Measurements from ENCODE around the gene TRIM9.
A peak's percentile ranks its signal among the peaks of the same experiment; 100 is the strongest.

The TRIM9 gene

DNA sequence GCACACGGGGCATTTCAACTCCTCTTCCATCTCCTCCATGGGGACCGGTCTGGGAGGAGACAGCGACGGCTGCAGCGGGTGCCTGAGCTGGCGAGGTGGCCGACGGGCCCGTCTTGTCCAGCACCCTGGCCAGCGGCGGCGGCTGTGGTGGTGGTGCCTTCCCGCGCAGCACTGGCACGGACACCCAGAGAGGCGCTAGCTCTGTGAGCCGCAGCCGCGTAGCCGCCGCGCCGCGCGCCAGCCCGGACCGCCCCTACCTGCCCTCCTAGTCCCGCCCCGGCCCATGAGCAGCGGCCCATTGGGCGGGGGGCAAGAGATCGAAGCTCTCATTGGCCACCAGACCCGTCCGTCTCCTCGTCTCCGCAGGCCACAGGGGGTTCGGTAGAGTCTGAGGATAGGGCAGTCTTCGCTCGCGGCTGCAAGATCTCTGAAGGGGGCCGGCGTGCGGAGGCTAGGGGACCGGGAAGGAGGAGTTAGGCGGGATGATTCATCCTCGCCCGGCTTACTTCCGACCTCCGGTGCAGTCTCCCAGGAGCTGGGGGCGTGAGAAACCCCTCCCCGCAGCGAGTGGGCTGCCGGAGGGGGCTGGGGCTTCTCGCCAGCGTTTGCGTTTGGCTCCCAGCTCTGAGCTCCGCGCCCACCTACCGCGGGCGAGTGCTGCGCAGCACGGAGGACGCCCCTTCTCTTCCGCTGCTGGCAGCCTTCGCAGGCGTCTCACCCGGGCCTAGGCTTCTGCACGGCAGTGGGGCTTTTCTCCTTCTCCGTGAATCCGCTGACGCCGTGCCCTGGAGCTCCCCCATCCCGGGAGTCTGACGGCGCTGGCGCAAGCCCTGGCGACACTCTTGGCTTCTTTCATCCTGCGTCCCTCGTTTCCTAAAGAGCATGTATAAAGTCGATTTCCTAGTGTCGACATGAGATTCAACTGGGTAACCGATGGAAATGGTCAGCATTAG lies at the start of gene TRIM9:
TSS of gene TRIM9 (minus strand) at position 205 of the 953 bp plus-strand sequence. CDS start at position 39, 166 bp downstream.
- peak; percentile 80 to 89 for DNase-seq (ENCODE audit: low read depth in 2 of 2)

DNA sequence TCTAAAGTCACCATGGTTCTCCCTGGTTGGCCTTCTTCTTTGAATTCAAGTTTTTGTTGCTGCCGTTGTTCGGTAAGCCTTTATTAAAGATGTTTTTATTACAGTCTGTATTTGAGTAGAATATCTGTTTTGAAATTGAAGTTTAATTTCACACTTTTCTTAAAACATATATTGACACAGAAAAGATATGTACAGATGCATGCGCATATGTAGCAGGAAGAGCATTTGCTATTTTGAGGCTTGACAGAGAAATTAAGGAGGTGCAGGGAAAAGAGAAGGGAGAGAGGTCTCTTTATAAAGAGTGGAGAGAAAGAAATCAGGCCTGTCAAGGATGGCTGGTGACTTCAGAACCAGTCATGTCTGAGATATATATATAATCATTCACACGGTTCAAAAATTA lies 46.0 kb upstream of the TRIM9 start:
- DNase-seq (ENCODE audit: low read depth in 2 of 2), result no peak

DNA sequence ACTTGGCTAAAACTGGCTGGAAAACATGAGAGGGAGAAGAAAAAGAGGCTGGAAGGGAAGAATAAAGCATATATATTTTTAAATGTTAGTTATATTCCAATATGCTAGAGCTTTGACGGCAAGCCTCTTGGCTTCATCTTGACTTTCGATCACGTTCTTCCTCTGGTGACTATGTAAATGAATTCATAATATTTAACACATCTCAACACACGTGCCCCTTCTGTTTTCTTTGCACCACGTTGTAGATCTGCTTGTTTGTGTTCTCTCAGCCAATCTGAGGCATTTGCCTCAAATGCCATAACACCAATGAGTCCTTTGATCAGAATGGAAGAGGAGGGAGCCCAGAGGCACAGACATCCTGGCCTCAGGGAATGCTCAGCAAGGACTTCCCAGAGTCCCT lies 45.4 kb upstream of the TRIM9 start:
- DNase-seq (ENCODE audit: low read depth in 2 of 2), result no peak

DNA sequence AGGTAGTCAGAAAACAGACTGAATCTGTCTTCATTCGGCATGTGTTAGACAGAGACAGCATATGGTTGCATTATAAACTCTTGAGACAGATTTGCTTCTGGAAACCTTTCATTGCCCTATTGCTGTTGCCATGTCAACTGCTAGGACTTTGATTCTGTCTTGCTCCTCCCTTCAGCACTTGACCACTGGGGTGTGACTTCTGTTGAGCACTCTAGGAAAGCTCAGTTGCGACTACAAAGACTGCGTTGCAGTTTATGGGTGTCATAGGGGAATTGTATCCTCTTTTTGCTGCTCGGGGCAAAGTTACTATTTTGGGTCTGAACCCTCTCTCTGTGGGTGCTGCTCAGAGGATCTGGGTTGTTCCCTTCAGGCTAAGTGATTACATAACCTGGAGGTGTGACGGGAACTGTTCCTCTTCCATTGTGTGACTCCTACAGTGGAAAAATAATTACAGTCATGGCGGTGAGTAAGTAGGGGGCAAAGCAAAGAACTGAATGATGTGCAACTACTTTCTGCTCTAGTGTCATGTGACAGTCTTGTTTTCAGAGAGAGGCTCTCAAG lies 44.3 kb upstream of the TRIM9 start:
- DNase-seq (ENCODE audit: low read depth in 2 of 2), result no peak

DNA sequence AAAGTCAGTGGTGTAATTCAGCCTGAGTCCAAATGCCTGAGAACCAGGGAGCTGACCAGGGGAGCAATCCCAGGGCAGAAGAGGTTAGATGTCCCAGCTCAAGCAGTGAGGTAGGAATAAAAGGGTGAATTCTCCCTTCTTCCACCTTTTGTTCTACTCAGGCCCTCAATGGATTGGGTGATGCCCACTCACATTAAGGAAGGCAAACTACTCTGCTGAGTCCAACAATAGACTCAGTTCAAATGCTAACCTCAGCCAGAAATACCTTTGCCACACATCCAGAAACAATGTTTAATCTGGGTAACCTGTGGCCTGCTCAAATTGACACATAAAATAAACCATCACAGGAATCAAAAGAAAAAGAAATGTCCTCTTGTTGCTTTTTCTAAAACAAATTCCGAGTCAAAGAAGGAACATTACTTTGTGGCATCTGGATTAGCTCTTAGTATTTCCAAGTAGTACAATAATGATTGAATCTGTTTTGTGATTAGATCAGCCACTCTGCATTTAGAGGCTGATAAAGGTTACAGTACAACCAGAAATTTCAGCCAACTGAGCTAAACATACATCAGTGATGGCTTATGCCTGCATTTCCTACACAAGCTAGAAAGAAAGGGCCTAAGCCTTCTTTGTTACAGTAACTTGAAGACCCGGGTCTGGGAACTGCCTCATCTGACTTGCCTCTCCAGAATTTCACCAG lies 43.6 kb upstream of the TRIM9 start:
- DNase-seq (ENCODE audit: low read depth in 2 of 2), result no peak

DNA sequence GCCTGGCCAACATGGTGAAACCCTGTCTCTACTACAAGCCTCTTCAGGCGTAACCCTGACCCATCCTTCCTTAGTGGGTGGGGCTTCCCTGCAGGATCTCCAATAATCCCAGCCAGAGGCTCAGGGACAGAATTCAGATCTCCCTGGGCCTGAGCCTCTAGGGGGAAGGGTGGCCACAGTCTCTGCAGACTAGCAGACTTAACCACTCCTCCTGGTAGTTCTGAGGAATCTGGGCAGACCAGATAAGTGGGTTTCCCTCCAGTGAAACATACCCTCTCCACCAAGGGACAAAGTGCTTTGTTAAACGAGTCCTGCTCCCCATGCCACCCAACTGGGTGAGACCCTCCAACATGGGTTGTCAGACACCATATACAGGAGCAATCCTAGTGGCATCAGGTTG lies 36.6 kb upstream of the TRIM9 start:
- DNase-seq (ENCODE audit: low read depth in 2 of 2), result no peak

DNA sequence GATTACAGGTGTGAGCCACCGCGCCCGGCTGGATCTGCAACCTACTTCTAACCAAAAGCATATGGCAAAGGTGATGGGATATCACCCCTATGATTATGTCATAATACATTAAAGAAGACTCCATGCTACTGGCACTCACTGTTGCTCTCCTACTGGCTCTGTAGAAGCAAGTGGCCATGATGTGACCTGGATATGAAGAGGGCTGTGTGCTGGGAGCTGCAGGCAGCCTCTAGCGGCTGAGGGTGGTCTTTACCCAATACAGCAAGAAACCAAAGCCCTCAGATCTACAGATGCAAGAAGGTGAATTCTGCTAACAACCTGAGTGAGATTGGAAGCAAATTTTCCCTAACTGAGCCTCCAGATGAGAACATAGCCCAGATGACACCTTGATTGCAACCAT lies 34.2 kb upstream of the TRIM9 start:
- no peak for DNase-seq (ENCODE audit: low read depth in 2 of 2)

DNA sequence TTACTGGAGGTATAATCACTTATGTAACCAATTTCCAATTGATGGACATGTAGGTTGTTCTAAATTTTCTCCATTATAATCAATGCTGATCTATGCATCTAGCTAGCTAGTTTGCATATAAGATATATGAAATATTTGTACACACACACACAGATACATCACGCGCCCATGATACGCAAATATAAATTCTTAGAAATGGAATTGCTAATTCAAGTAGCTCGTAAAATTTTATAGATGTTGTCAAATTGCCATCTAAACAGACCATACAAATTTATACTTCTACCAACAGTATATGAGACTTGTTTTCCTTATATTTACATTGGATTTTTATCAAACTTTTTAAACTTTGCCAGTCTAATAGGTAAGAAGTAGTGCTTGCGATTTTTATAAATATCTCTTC lies 29.1 kb upstream of the TRIM9 start:
- no peak for DNase-seq (ENCODE audit: low read depth in 2 of 2)

DNA sequence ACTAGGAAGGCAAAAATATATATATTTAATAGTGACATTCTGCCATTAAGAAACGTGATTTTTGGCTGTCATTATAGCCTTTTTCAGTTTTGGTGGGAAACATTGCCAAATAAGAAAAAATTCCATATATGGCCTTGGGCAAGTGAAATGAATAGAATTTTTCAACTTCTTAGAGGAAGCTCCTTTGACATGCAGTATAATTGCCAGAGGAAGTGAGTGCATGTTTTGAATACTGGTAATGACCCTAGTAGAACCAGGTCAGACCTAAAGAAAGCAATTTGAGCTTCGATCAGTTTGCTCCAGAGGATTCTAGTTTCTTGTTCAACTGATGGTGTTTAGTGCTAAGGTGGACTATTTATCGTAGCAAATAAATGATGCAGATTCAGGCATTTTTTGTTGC lies 26.2 kb upstream of the TRIM9 start:
- no peak for DNase-seq (ENCODE audit: low read depth in 2 of 2)

DNA sequence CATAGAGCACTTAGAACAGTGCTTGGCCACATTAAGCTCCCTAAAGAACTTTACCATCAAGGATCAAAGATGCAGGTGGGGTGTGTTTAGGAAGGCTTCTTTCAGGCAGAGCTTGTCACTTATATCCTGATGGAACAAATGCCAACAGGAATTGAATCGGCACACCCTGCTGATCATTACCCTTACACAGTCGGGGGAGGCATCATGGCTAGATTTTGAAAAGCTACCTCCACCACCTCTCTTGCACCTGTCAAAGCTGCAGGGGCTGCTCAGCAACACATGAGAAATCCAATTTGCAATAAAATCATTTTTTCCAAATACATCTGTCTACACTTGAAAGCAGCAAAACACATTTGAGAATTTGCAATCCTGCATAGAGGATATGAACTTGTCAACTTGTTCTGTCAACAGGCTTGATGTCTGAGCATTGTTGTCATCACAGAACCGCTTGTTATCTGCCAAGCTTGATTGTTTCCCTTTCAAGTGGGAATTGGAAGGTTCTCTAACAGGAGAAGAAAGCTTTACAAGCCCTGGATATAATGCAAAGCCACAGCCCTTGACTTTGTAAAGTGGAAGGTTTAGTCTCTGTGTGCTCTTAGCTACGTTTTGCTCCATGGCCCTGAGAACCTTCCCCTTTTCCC lies 24.6 kb upstream of the TRIM9 start:
- no peak for DNase-seq (ENCODE audit: low read depth in 2 of 2)

DNA sequence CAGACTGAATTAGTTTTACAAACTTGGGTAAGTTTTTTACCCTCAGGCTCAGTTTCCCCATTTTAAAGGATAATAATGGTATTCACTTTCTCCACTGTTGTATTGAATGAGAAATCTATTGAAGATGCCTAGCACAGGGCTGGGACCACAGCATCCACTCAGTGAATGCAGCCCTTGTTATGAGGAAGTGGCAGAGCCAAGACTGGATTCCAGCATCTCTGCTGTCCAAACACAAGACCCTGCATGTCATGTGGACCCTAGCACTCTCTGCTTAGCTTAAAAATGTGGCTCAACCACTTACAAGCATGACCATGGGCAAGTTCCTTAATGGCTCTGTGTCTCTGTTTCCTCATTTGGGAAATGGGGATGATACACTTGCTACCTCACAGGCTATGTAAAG lies 24.1 kb upstream of the TRIM9 start:
- no peak for DNase-seq (ENCODE audit: low read depth in 2 of 2)

DNA sequence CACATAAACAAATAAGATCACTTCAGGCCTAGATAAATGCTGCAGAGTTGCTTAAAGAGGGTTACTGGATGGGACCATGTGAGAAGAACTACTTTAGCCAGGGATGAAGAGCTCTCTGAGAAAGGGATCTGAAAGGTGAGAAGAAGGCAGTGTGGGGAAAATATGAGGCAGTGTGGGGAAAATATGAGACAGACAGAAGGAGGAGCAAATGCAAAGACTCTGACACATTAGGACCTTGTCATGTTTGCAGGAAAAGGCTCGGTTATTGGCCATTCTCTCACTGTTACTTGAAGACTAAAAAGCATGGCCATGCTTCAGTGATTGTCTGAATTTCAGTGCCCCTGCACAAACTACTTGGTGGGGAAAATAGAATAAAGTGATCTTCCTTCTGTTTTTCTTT lies 22.7 kb upstream of the TRIM9 start:
- no peak for DNase-seq (ENCODE audit: low read depth in 2 of 2)

DNA sequence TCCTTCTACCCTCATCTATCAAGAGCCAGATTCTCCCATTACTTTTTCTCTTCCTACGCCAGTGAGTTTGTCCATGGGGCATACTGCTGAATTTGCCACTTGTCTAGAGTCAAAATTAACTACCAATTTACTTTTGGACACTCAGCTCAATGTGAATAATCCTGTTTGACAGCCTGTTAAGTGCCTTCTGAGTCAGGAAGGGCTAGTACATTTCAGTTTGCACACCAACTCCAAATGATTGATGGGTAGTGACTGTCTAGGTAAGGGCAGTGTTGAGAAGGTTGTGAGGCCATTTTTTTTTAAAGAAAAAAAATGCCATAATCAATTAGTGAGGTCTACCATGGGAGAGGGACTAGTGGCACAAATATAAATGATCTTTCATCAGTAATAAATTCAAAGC lies 21.8 kb upstream of the TRIM9 start:
- no peak for DNase-seq (ENCODE audit: low read depth in 2 of 2)

DNA sequence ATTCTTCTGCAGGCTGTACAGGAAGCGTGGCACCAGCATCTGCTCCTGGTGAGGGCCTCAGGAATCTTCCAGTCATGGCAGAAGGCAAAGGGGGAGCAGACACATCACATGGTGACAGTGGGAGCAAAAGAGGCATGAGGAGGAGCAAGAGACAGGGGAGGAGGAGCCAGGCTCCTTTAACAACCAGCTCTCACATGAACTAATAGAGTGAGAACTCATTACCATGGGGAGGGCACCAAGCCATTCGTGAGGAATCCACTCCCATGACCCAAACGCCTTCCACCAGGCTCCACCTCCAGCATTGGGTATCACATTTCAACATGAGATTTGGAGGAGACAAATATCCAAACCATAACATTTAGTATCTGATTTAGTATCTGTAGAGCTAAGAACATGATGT lies 14.7 kb upstream of the TRIM9 start:
- DNase-seq (ENCODE audit: low read depth in 2 of 2), result no peak

DNA sequence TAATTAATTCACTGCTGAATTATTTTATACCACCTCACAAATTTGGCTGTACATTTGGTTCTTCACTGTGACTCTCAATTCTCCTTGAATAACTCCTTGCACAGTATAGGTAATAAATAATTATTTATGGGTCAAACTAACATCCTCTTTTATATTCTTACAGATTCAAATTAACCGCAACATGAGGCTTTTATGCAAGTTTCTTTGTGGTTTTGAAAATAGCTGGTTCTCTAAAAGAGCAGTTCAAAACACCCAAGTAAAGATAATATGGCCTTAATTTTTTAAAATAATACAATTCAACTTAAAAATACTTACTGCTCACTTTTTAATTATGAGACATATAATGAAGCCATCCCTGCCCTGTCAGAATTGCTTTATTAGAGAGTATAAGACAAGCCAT lies 12.9 kb upstream of the TRIM9 start:
- no peak for DNase-seq (ENCODE audit: low read depth in 2 of 2)

DNA sequence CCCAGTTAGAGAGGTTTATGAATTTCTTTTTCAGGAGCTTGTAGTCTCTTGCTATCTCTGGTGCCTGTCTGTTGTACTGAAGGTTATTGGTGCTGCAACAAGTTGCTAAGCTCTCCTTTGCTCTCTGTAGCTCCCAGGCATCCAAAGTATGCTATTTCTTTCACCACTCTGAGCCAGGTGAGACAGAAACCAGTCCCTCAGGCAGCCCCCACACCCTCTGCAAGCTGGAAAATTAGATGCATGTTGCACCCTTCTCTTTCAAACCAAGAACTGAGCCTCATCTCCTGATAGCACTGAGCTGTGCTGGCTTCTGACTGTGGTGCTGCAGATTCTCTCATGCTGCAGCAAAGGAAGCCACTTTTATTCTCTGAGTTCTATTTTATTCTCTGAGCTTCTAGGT lies 9.6 kb upstream of the TRIM9 start:
- no peak for DNase-seq (ENCODE audit: low read depth in 2 of 2)

DNA sequence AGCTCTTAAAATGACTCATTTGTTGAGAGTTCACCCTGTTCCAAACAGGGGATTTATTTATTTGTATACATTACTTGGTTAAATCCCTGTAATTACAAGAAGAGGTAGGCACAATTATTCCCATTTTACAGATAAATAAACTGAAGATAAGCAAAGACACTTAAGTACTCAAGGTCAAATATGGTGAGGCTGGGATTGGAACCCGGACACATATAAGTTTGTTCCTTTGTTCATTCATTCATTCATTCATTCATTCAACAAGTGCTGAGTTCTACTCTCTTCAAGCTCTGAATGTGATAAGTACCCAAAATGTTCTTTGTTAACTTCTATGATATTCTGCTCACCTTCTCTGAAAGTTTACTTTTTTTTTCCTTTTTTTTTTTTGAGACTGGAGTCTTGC lies 2.4 kb upstream of the TRIM9 start:
- DNase-seq (ENCODE audit: low read depth in 2 of 2), result no peak

DNA sequence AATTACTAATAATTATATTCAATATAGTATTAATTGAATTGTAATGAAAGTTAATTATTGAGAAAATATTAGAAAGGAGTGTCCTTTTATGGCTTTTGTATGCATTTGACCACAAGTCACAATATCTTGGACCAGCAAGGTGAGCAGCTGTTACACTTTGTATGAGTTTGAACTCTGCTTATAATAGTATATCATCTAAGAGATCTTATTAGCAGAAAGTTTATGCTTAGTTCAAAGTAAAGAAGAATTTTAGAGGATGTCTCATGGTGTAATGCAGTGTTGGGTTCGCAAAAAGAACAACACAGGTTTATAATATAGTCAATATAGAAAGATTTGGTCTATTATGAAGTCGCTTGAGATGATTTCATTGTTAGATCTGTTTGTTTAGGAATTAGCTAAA lies 2.0 kb upstream of the TRIM9 start:
- DNase-seq (ENCODE audit: low read depth in 2 of 2), result no peak

DNA sequence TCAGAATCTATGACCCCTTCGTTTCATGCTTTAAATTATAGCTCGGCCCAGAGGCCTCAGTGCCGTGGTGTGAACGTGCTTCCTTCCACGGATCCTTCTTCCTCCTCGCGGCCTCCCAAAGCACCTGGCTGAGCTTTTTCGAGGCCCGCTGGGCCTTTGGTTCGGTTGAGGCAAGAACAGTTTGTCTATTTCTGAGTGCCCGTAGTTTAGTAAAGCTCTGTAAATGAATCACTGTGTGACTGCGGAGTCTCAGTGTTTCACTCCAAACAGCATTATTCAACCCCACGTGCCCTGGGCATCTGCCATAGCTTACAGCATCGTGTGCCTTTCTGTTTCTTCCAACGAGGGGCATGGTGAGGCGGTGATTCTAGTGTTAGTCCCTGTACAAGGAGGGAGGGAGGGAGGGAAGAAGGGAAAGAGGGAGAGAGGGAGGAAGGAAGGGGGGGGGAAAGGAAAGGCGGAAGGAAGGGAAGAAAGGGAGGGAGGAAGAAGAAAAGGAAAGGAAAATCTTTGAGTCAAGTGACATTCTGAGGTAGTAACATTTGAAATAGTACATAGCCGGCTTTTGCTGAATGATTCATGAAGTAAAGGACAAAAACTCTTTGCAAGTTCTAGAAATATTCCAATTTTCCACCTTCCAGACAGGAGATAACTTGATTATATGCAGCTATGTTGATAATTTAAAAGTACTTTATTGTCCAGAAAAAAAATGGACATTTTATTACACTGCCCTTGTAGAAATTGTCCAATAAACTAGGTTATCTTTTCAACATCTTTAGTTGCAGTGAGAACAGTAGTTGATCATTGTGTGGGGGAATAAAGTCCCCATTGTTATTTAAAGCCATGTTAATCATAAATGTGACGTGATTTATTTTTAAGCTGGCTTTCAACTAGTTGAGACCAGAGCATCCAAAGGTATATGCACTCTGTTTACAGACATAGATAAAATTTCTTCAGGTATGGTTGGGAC lies 1.2 kb upstream of the TRIM9 start:
- peak in 1 of 2 donors; percentile 3 for DNase-seq (ENCODE audit: low read depth in 2 of 2)

DNA sequence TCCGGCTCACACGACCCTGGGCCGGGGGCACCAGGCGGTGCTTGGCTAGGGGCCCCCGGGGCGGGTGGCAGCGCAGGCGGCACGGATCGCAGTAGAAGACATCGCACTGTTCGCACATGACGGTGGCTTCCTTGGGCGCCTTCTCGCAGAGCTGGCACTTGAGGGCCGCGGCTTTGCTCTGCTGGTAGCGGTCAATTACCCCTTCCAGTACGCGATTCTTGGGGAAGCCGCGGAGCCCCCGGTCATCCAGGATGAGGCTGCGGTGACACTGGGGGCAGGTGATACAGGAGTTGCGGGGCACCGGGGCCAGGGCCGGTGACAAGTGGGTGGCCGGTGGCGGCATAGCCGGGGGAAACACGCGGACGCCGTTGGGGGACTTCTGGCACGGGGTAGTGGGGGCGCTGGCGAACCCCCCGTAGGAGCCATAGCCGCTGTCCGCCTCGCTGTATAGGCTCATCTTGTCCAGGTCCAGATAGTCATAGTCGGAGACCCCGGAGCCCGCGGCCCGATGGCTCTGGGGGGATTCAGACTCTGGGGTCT lies 553 bp downstream of the TRIM9 start:
- peak in 1 of 2 donors; percentile 19 for DNase-seq (ENCODE audit: low read depth in 2 of 2)
